ENCODE measurements around the gene EDN1. TPM values are rescaled to one million over a fixed set of nuclear protein-coding genes. Genes with fewer than 3 reads are reported as not detected.

Gene EDN1
- total RNA-seq, 2 experiments from 2014 or later: not detected

- CTCF ChIA-PET: interaction anchor here (0.6 to 2.3 kb wide), 4 partner anchors 8 to 643 kb away, joined by 3 to 12 read pairs (median 4); partner anchors contain the start of gene EDN1
- ATAC-seq: no peak
Observed at GRCh38 chr6:12298017-12298978, 8.1 kb downstream of the EDN1 start.

GRCh38 chr6:12298995-12299394 is 8.8 kb downstream of the EDN1 start:
- H3K27ac Mint-ChIP-seq: no peak overlapping the region
- no peak for DNase-seq
- H3K4me1 Mint-ChIP-seq (ENCODE audit: low read depth): no peaks in the 10 kb centered on the region
- H3K4me3 Mint-ChIP-seq: no peak overlapping the region
- no peaks in the 10 kb centered on the region for H3K36me3 Mint-ChIP-seq (ENCODE audit: low read depth)
- POLR2A ChIA-PET: no interaction called here
- no peak for ATAC-seq
- CTCF ChIA-PET: interaction anchor here (0.6 to 2.3 kb wide), 2 partner anchors 9 to 298 kb away, joined by 3 to 12 read pairs; partner anchors contain the start of gene EDN1
- H3K9me3 Mint-ChIP-seq (ENCODE audit: insufficient read depth): no peaks in the 10 kb centered on the region
- H3K27me3 Mint-ChIP-seq (ENCODE audit: low read depth): peaks cover 7% of the 10 kb centered on the region

More at GRCh38 chr6:12298017-12298978, 8.1 kb downstream of the EDN1 start:
- H3K9me3 Mint-ChIP-seq (ENCODE audit: insufficient read depth): no peaks in the 10 kb centered on the region
- no peaks in the 10 kb centered on the region for H3K4me1 Mint-ChIP-seq (ENCODE audit: low read depth)
- POLR2A ChIA-PET: no interaction called here
- no peak for DNase-seq
- peaks cover 9% of the 10 kb centered on the region for H3K27me3 Mint-ChIP-seq (ENCODE audit: low read depth)
- H3K27ac Mint-ChIP-seq: no peak overlapping the region
- H3K4me3 Mint-ChIP-seq: no peak overlapping the region
- H3K36me3 Mint-ChIP-seq (ENCODE audit: low read depth): no peaks in the 10 kb centered on the region

- Mint-ChIP-seq H3K4me3 (no peak overlapping the region), H3K4me1 (ENCODE audit: low read depth) (no peaks in the 10 kb centered on the region), H3K27ac (no peak overlapping the region), H3K36me3 (ENCODE audit: low read depth) (no peaks in the 10 kb centered on the region), H3K9me3 (ENCODE audit: insufficient read depth) (no peaks in the 10 kb centered on the region), H3K27me3 (ENCODE audit: low read depth) (peaks cover 21% of the 10 kb centered on the region)
- ATAC-seq (no peak), DNase-seq (no peak)
- CTCF ChIA-PET: interaction anchor here (0.8 to 3.2 kb wide), 2 partner anchors 11 kb away, joined by 3 to 19 read pairs; partner anchors contain the start of gene EDN1
- POLR2A ChIA-PET: no interaction called here
Observed at GRCh38 chr6:12301018-12301417, 10.9 kb downstream of the EDN1 start.

- Mint-ChIP-seq H3K27me3 (ENCODE audit: low read depth) (peaks cover 22% of the 10 kb centered on the region), H3K27ac (no peak overlapping the region), H3K4me1 (ENCODE audit: low read depth) (no peaks in the 10 kb centered on the region), H3K4me3 (no peak overlapping the region), H3K9me3 (ENCODE audit: insufficient read depth) (no peaks in the 10 kb centered on the region), H3K36me3 (ENCODE audit: low read depth) (no peaks in the 10 kb centered on the region)
- CTCF ChIA-PET: no interaction called here
- DNase-seq (no peak), ATAC-seq (no peak)
- POLR2A ChIA-PET: no interaction called here
Observed at GRCh38 chr6:12304487-12304886, 14.3 kb downstream of the EDN1 start.

- POLR2A ChIA-PET: no interaction called here
- Mint-ChIP-seq H3K27me3 (ENCODE audit: low read depth) (peaks cover 16% of the 10 kb centered on the region), H3K36me3 (ENCODE audit: low read depth) (no peaks in the 10 kb centered on the region), H3K4me1 (ENCODE audit: low read depth) (no peaks in the 10 kb centered on the region), H3K27ac (no peak overlapping the region), H3K4me3 (no peak overlapping the region), H3K9me3 (ENCODE audit: insufficient read depth) (no peaks in the 10 kb centered on the region)
- ATAC-seq (no peak), DNase-seq (no peak)
- CTCF ChIA-PET: interaction anchor here (2.5 kb wide), 1 partner anchor 19 kb away, joined by 16 read pairs; the partner anchor contains the start of gene EDN1
Observed at GRCh38 chr6:12309070-12309469, 18.9 kb downstream of the EDN1 start.

GRCh38 chr6:12311106-12311505 is 20.9 kb downstream of the EDN1 start:
- ATAC-seq: no peak
- peaks cover 6% of the 10 kb centered on the region for H3K27me3 Mint-ChIP-seq (ENCODE audit: low read depth)
- DNase-seq: no peak
- H3K9me3 Mint-ChIP-seq (ENCODE audit: insufficient read depth): no peaks in the 10 kb centered on the region
- H3K4me1 Mint-ChIP-seq (ENCODE audit: low read depth): no peaks in the 10 kb centered on the region
- ChIA-PET CTCF (interaction anchor here (2.5 kb wide), 1 partner anchor 21 kb away, joined by 16 read pairs; the partner anchor contains the start of gene EDN1), POLR2A (interaction anchor here (1.7 kb wide), 1 partner anchor 11 kb away, joined by 3 read pairs; no protein-coding TSS in a partner anchor)
- H3K4me3 Mint-ChIP-seq: no peak overlapping the region
- H3K36me3 Mint-ChIP-seq (ENCODE audit: low read depth): no peaks in the 10 kb centered on the region
- H3K27ac Mint-ChIP-seq: no peak overlapping the region

GRCh38 chr6:12312736-12313135 is 22.6 kb downstream of the EDN1 start:
- ATAC-seq (no peak), DNase-seq (no peak)
- H3K27ac Mint-ChIP-seq: no peak overlapping the region
- ChIA-PET CTCF (no interaction called here), POLR2A (interaction anchor here (1.7 kb wide), 1 partner anchor 12 kb away, joined by 3 read pairs; no protein-coding TSS in a partner anchor)
- H3K9me3 Mint-ChIP-seq (ENCODE audit: insufficient read depth): no peaks in the 10 kb centered on the region
- no peaks in the 10 kb centered on the region for H3K4me1 Mint-ChIP-seq (ENCODE audit: low read depth)
- H3K4me3 Mint-ChIP-seq: no peak overlapping the region
- no peaks in the 10 kb centered on the region for H3K36me3 Mint-ChIP-seq (ENCODE audit: low read depth)
- H3K27me3 Mint-ChIP-seq (ENCODE audit: low read depth): peaks cover 6% of the 10 kb centered on the region

GRCh38 chr6:12313306-12313991 is 23.3 kb downstream of the EDN1 start:
- ATAC-seq (no peak), DNase-seq (no peak)
- Mint-ChIP-seq H3K4me3 (no peak overlapping the region), H3K27ac (no peak overlapping the region), H3K27me3 (ENCODE audit: low read depth) (peaks cover 4% of the 10 kb centered on the region), H3K4me1 (ENCODE audit: low read depth) (no peaks in the 10 kb centered on the region), H3K9me3 (ENCODE audit: insufficient read depth) (no peaks in the 10 kb centered on the region), H3K36me3 (ENCODE audit: low read depth) (no peaks in the 10 kb centered on the region)
- ChIA-PET CTCF (no interaction called here), POLR2A (no interaction called here)

GRCh38 chr6:12313992-12314589 is 23.9 kb downstream of the EDN1 start:
- no peak for ATAC-seq

GRCh38 chr6:12314751-12315150 is 24.6 kb downstream of the EDN1 start:
- no peak for ATAC-seq
- Mint-ChIP-seq H3K4me3 (no peak overlapping the region), H3K9me3 (ENCODE audit: insufficient read depth) (no peaks in the 10 kb centered on the region), H3K27me3 (ENCODE audit: low read depth) (peaks cover 8% of the 10 kb centered on the region), H3K27ac (no peak overlapping the region), H3K4me1 (ENCODE audit: low read depth) (no peaks in the 10 kb centered on the region), H3K36me3 (ENCODE audit: low read depth) (no peaks in the 10 kb centered on the region)
- ChIA-PET CTCF (no interaction called here), POLR2A (no interaction called here)
- DNase-seq: no peak

More at GRCh38 chr6:12313992-12314589, 23.9 kb downstream of the EDN1 start:
- ChIA-PET CTCF (no interaction called here), POLR2A (no interaction called here)
- H3K36me3 Mint-ChIP-seq (ENCODE audit: low read depth): no peaks in the 10 kb centered on the region
- H3K9me3 Mint-ChIP-seq (ENCODE audit: insufficient read depth): no peaks in the 10 kb centered on the region
- no peak overlapping the region for H3K27ac Mint-ChIP-seq
- no peak overlapping the region for H3K4me3 Mint-ChIP-seq
- DNase-seq: no peak
- H3K27me3 Mint-ChIP-seq (ENCODE audit: low read depth): peaks cover 8% of the 10 kb centered on the region
- no peaks in the 10 kb centered on the region for H3K4me1 Mint-ChIP-seq (ENCODE audit: low read depth)

GRCh38 chr6:12315292-12316081 is 25.3 kb downstream of the EDN1 start:
- no peaks in the 10 kb centered on the region for H3K36me3 Mint-ChIP-seq (ENCODE audit: low read depth)
- DNase-seq (no peak), ATAC-seq (no peak)
- no peak overlapping the region for H3K4me3 Mint-ChIP-seq
- H3K4me1 Mint-ChIP-seq (ENCODE audit: low read depth): no peaks in the 10 kb centered on the region
- H3K27me3 Mint-ChIP-seq (ENCODE audit: low read depth): peaks cover 8% of the 10 kb centered on the region
- H3K9me3 Mint-ChIP-seq (ENCODE audit: insufficient read depth): no peaks in the 10 kb centered on the region
- CTCF ChIA-PET: no interaction called here
- POLR2A ChIA-PET: no interaction called here
- H3K27ac Mint-ChIP-seq: no peak overlapping the region

Measured in activated CD8-positive, alpha-beta T cell treated with anti-CD3 and anti-CD28 coated beads, Interleukin-2, amount 10 ng/mL, durations not matched to agents 7 days and 5 days (primary cell).